B cell (primary cell): ENCODE data around the gene CYP4A22. TPM values are rescaled to one million over a fixed set of nuclear protein-coding genes. Genes with fewer than 3 reads are reported as not detected.

Experiments used
- ATAC-seq: fragments of 200-7000 bp; cut with Tn5 transposase; one replicate; pipeline ENCODE4 v1.10.0; 2021; ENCODE audit warnings: low read depth, mild to moderate bottlenecking, moderate number of reproducible peaks, moderate library complexity
- CTCF ChIA-PET: fragments of 350-600 bp; sonication (Branson Sonifier 250); formaldehyde crosslinking; loops from one replicate; lab custom pipeline; 2021; ENCODE audit warnings: antibody characterized with exemption, inconsistent platforms; lab: Charles Lee
- POLR2A ChIA-PET: fragments of 350-600 bp; sonication (Branson Sonifier 250); formaldehyde crosslinking; loops from one replicate; lab custom pipeline; 2021; ENCODE audit warnings: antibody characterized with exemption; lab: Charles Lee
- DNase-seq: peaks from one replicate; pipeline ENCODE4 v3.0.0; 2013
- H2AFZ ChIP-seq: 2 replicates; pipeline ENCODE4 v1.6.1; 2012; ENCODE audit warnings: mild to moderate bottlenecking, low read depth, low read length; ENCODE audit not compliant: insufficient read depth, poor library complexity, severe bottlenecking
- H3K27ac ChIP-seq, 2 donors: 1 replicate in 1 of 2; 2 replicates in 1 of 2; pipeline ENCODE4 v1.5.1; 2012 to 2013; ENCODE audit warnings: low read length in 2 of 2, mild to moderate bottlenecking in 2 of 2, moderate library complexity in 1 of 2
- H3K27me3 ChIP-seq, 4 experiments: fragments of 200-600 bp in 1 of 4; sonication (generic) in 1 of 4; replicated peaks in 1 of 4; 1 replicate in 2 of 4; 2 replicates in 2 of 4; pipeline versions ENCODE4 v1.6.1 to v1.7.0; 2013 to 2016; ENCODE audit warnings: low read length in 3 of 4, mild to moderate bottlenecking in 2 of 4, mixed read lengths in 1 of 4, moderate library complexity in 1 of 4; ENCODE audit not compliant: insufficient read depth in 4 of 4, control insufficient read depth in 3 of 4; ENCODE audit errors: control extremely low read depth in 1 of 4
- H3K36me3 ChIP-seq, 2 experiments: replicated peaks in 1 of 2; 1 replicate in 1 of 2; 2 replicates in 1 of 2; pipeline versions ENCODE4 v1.6.1 to v1.7.1; 2013; ENCODE audit warnings: low read length in 1 of 2; ENCODE audit not compliant: insufficient read depth in 2 of 2, control insufficient read depth in 1 of 2; ENCODE audit errors: control extremely low read depth in 1 of 2, extremely low read depth in 1 of 2
- H3K4me1 ChIP-seq, 2 donors: fragments of 200-600 bp in 1 of 2; sonication (generic) in 1 of 2; 1 replicate in 1 of 2; 2 replicates in 1 of 2; pipeline versions ENCODE4 v1.5.1 to v1.6.1; 2013 to 2017; ENCODE audit warnings: low read length in 2 of 2; ENCODE audit not compliant: control insufficient read depth in 2 of 2, insufficient read depth in 2 of 2
- H3K4me2 ChIP-seq: replicated peaks from 2 replicates; pipeline ENCODE3; 2012; ENCODE audit warnings: mild to moderate bottlenecking, low read depth, low read length; ENCODE audit not compliant: poor library complexity, severe bottlenecking
- H3K4me3 ChIP-seq, 5 experiments: fragments of 200-600 bp in 1 of 5; sonication (generic) in 1 of 5; 1 replicate in 3 of 5; 2 replicates in 2 of 5; pipeline versions ENCODE4 v1.5.1 to v1.7.0; 2011 to 2016; ENCODE audit warnings: low read length in 4 of 5, mild to moderate bottlenecking in 4 of 5, low read depth in 2 of 5, control low read depth in 1 of 5, moderate library complexity in 1 of 5; ENCODE audit not compliant: insufficient read depth in 1 of 5; ENCODE audit errors: control extremely low read depth in 1 of 5, extremely low read depth in 1 of 5
- H3K79me2 ChIP-seq: fragments of 200-600 bp; sonication (generic); one replicate; pipeline ENCODE4 v1.6.0; 2016; ENCODE audit warnings: low read length; ENCODE audit not compliant: control insufficient read depth, insufficient read depth
- H3K9ac ChIP-seq: fragments of 200-600 bp; sonication (generic); 2 replicates; pipeline ENCODE4 v1.6.1; 2017; ENCODE audit warnings: mild to moderate bottlenecking, low read length, moderate library complexity
- H3K9me3 ChIP-seq, 3 donors: one replicate each; pipeline versions ENCODE4 v1.6.1 to v1.7.1; 2013; ENCODE audit warnings: low read length in 2 of 3; ENCODE audit not compliant: control insufficient read depth in 2 of 3, insufficient read depth in 1 of 3; ENCODE audit errors: control extremely low read depth in 1 of 3
- H4K20me1 ChIP-seq: 2 replicates; pipeline ENCODE4 v1.6.0; 2012; ENCODE audit warnings: mild to moderate bottlenecking, low read length; ENCODE audit not compliant: insufficient read depth, control insufficient read depth, poor library complexity, severe bottlenecking
- H3K27ac Mint-ChIP-seq: one replicate; pipeline ENCODE4 v1.8.0; 2021; ENCODE audit warnings: mixed read lengths
- H3K27me3 Mint-ChIP-seq: one replicate; pipeline ENCODE4 v1.8.0; 2021; ENCODE audit warnings: mixed read lengths
- H3K4me1 Mint-ChIP-seq: one replicate; pipeline ENCODE4 v1.8.0; 2021; ENCODE audit warnings: mixed read lengths
- H3K4me3 Mint-ChIP-seq: one replicate; pipeline ENCODE4 v1.8.0; 2021; ENCODE audit warnings: mixed read lengths
- H3K9me3 Mint-ChIP-seq: one replicate; pipeline ENCODE4 v1.8.0; 2022; ENCODE audit warnings: mixed read lengths; ENCODE audit not compliant: insufficient read depth
- EZH2 ChIP-seq: IDR thresholded peaks from 2 replicates; pipeline ENCODE4 v1.6.1; 2012; ENCODE audit warnings: borderline replicate concordance, low read depth, mild to moderate bottlenecking, moderate library complexity, low read length; ENCODE audit not compliant: insufficient read depth, poor library complexity, severe bottlenecking
- WGBS: methylation state at CpG from one replicate; pipeline ENCODE4 v1.1.5; 2013; ENCODE audit warnings: missing lambda C conversion rate; ENCODE audit not compliant: insufficient coverage; 5-methylcytosine and 5-hydroxymethylcytosine counted together
- intact Hi-C: fragments of 100-400 bp; cut with micrococcal nuclease; formaldehyde crosslinking; loops from one replicate; pipeline ENCODE4 v1.10.0; 2022
- polyA plus RNA-seq: library from polyadenylated mRNA; depleted of rRNA; stranded (reverse); fragments of >200 nt; gene quantifications from 2 replicates; pipeline ENCODE4 v1.2.3, GENCODE V29; 2012
- total RNA-seq, 2 donors: library from RNA; stranded (reverse); fragments of 120-200 nt in 1 of 2; gene quantifications; 1 replicate in 1 of 2; 2 replicates in 1 of 2; pipeline versions ENCODE4 v1.2.3 to v1.2.4, GENCODE V29; 2013 to 2022
- TF ChIP-seq, protein P1 (sequence below): fragments of 200-600 bp; IDR thresholded peaks from one replicate; pipeline ENCODE4 v1.8.0; 2022; ENCODE audit warnings: antibody characterized with exemption, mild to moderate bottlenecking

CYP4A22 gene
- total and polyA plus RNA-seq, 2 donors (not counting 1 experiment from before 2014, with no cell fraction given) = not detected

DNA sequence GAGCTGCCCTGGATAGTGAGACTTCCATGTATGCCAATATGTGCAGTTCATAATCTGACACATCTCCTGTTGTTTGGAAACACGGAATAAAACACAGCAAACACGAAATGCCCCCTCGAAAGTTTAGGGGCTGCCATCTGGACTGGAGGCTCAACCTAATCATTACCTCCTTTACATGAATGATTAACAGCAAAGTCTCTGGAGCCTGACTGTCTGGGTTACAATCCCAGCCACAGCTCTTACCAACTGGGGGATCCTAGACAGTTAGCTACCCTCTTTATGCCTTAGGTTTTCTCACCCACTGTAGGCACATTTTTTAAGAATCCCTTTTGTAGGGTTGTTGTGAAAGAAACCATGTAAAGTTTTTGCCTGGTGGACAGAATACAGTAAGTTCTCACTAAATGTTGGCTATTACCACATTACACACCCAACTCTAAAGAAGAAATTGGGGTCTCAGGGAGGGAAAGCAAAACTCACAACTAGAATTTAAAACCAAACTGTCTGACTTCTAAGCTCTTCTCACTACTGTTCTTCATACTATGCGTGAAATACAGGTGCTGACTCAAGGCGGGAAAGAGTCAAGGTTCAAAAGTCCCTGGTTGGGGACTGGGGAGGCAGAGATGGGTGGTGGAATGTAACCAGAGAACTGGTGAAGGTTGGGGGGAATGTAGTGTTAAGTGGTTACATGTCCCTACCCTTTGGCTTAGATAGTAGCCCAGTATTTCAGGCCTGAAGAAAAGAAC lies 24.2 kb downstream of the CYP4A22 start:
- intact Hi-C loops = no loop called here
- H3K4me1 ChIP-seq = no peaks in the 10 kb centered on the region
- POLR2A ChIA-PET = no interaction called here
- H3K27me3 Mint-ChIP-seq = peaks cover 16% of the 10 kb centered on the region
- DNase-seq = no peak
- no peaks in the 10 kb centered on the region for H3K27me3 ChIP-seq
- no peak for ATAC-seq
- no peak overlapping the region for H3K4me3 ChIP-seq
- no peak for TF ChIP-seq EZH2
- TF ChIP-seq, protein P1, sequence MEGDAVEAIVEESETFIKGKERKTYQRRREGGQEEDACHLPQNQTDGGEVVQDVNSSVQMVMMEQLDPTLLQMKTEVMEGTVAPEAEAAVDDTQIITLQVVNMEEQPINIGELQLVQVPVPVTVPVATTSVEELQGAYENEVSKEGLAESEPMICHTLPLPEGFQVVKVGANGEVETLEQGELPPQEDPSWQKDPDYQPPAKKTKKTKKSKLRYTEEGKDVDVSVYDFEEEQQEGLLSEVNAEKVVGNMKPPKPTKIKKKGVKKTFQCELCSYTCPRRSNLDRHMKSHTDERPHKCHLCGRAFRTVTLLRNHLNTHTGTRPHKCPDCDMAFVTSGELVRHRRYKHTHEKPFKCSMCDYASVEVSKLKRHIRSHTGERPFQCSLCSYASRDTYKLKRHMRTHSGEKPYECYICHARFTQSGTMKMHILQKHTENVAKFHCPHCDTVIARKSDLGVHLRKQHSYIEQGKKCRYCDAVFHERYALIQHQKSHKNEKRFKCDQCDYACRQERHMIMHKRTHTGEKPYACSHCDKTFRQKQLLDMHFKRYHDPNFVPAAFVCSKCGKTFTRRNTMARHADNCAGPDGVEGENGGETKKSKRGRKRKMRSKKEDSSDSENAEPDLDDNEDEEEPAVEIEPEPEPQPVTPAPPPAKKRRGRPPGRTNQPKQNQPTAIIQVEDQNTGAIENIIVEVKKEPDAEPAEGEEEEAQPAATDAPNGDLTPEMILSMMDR = no peak
- H3K4me3 Mint-ChIP-seq = no peak overlapping the region
- CTCF ChIA-PET = interaction anchor here (2.3 kb wide), 1 partner anchor 18 kb away, joined by 6 read pairs; no protein-coding TSS in a partner anchor
- H3K4me1 Mint-ChIP-seq = no peaks in the 10 kb centered on the region
- H4K20me1 ChIP-seq = no peaks in the 10 kb centered on the region
- H3K9me3 ChIP-seq = no peaks in the 10 kb centered on the region
- no peaks in the 10 kb centered on the region for H3K36me3 ChIP-seq
- no peaks in the 10 kb centered on the region for H3K79me2 ChIP-seq
- H3K27ac ChIP-seq = no peak overlapping the region
- no peak overlapping the region for H3K27ac Mint-ChIP-seq
- H3K9ac ChIP-seq = no peak overlapping the region
- WGBS = 93% methylated on average over 3 of the region's 5 CpGs
- H3K4me2 ChIP-seq = no peak overlapping the region
- H3K9me3 Mint-ChIP-seq = no peaks in the 10 kb centered on the region
- no peak overlapping the region for H2AFZ ChIP-seq

DNA sequence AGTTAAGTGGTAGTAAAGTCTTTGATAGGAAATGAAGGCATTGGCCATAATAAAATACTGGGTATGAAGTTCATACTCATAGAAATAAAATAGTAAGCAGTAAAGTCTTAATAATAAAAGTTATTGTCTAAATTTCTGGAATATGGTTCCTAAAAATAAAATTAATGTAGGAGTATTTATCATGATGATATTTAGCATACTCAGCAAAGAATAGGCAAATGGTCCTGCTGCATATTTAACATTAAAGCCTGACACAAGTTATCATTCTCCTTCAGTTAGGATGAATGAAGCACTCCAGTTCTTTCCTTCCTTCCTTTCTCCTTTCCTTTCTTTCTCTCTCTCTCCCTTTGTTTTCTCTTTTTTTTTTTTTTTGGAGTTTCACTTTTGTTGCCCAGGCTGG lies 27.3 kb downstream of the CYP4A22 start:
- no peaks in the 10 kb centered on the region for H3K9me3 ChIP-seq
- H3K27me3 ChIP-seq = no peaks in the 10 kb centered on the region
- intact Hi-C loops = no loop called here
- no peaks in the 10 kb centered on the region for H4K20me1 ChIP-seq
- CTCF ChIA-PET = interaction anchor here (1.1 to 2.1 kb wide), 2 partner anchors 11 to 15 kb away, joined by 3 to 7 read pairs; no protein-coding TSS in a partner anchor
- H2AFZ ChIP-seq = no peak overlapping the region
- H3K27ac ChIP-seq = no peak overlapping the region
- POLR2A ChIA-PET = no interaction called here
- DNase-seq (no peak), ATAC-seq (no peak)
- H3K4me3 Mint-ChIP-seq = no peak overlapping the region
- no peaks in the 10 kb centered on the region for H3K4me1 ChIP-seq
- H3K36me3 ChIP-seq = no peaks in the 10 kb centered on the region
- H3K79me2 ChIP-seq = no peaks in the 10 kb centered on the region
- peaks cover 21% of the 10 kb centered on the region for H3K27me3 Mint-ChIP-seq
- no peak overlapping the region for H3K9ac ChIP-seq
- H3K4me2 ChIP-seq = no peak overlapping the region
- no peak overlapping the region for H3K4me3 ChIP-seq
- TF ChIP-seq EZH2 = no peak
- TF ChIP-seq, protein P1 = no peak
- no peaks in the 10 kb centered on the region for H3K4me1 Mint-ChIP-seq
- no peak overlapping the region for H3K27ac Mint-ChIP-seq
- no peaks in the 10 kb centered on the region for H3K9me3 Mint-ChIP-seq
